A172 (cell line): ENCODE results near the gene RHBDL1. TPM values are rescaled to one million over a fixed set of nuclear protein-coding genes. Genes with fewer than 3 reads are reported as not detected.
A peak's percentile ranks its signal among the peaks of the same experiment; 100 is the strongest.

Source experiments
- DNase-seq: peaks from one replicate; pipeline ENCODE4 v3.0.0-alpha.2; 2015; ENCODE audit warnings: low spot score
- total RNA-seq: library from RNA; depleted of rRNA; stranded (reverse); fragments of >200 nt; shearing (Covaris generic); gene quantifications from 2 replicates; pipeline ENCODE4 v1.2.3, GENCODE V29; 2014

RHBDL1 gene
- total RNA-seq, 1 experiment from 2014 or later, result 2.2 TPM

- DNase-seq, result no peak
These were observed 22.8 kb upstream of the RHBDL1 start for GRCh38 chr16:652454-653305.

- no peak for DNase-seq
These were observed 21.4 kb upstream of the RHBDL1 start for GRCh38 chr16:654034-654433.

GRCh38 chr16:657487-657886 lies 18.0 kb upstream of the RHBDL1 start:
- DNase-seq, result no peak

GRCh38 chr16:658679-659571 lies 16.5 kb upstream of the RHBDL1 start:
- DNase-seq, result no peak

- DNase-seq, result no peak
These were observed 15.9 kb upstream of the RHBDL1 start for GRCh38 chr16:659618-660017.

GRCh38 chr16:660132-660458 lies 15.4 kb upstream of the RHBDL1 start:
- no peak for DNase-seq

- DNase-seq, result no peak
These were observed 14.8 kb upstream of the RHBDL1 start for GRCh38 chr16:660459-661183.

GRCh38 chr16:661184-661821 lies 14.2 kb upstream of the RHBDL1 start:
- no peak for DNase-seq

GRCh38 chr16:662095-662494 lies 13.4 kb upstream of the RHBDL1 start:
- DNase-seq, result no peak

- DNase-seq, result no peak
These were observed 12.9 kb upstream of the RHBDL1 start for GRCh38 chr16:662597-662996.

- DNase-seq, result no peak
These were observed 8.9 kb upstream of the RHBDL1 start for GRCh38 chr16:666572-666971.

- no peak for DNase-seq
These were observed 8.2 kb upstream of the RHBDL1 start for GRCh38 chr16:667113-667779.

GRCh38 chr16:667780-668518 lies 7.5 kb upstream of the RHBDL1 start, which contains the start of gene RHOT2:
TSS of gene RHOT2 (plus strand) at chr16:668132. CDS start at chr16:668200, 68 bp downstream.
- DNase-seq, result peak; percentile 75

- DNase-seq, result no peak
These were observed 6.8 kb upstream of the RHBDL1 start for GRCh38 chr16:668519-669171.

GRCh38 chr16:669666-670065 lies 5.8 kb upstream of the RHBDL1 start:
- DNase-seq, result no peak

GRCh38 chr16:670485-671352 lies 4.8 kb upstream of the RHBDL1 start:
- DNase-seq, result no peak

GRCh38 chr16:671353-672131 lies 3.9 kb upstream of the RHBDL1 start:
- DNase-seq, result no peak

GRCh38 chr16:672371-672770 lies 3.1 kb upstream of the RHBDL1 start:
- DNase-seq, result no peak
